Prostate gland (tissue), 2 donors: ENCODE results near the gene OR10A5. TPM values are rescaled to one million over a fixed set of nuclear protein-coding genes. Genes with fewer than 3 reads are reported as not detected.

Experiments used
- total RNA-seq, 2 donors: library from RNA; depleted of rRNA; stranded (reverse); fragments of >200 nt; gene quantifications; one replicate each; pipeline ENCODE4 v1.1.0, GENCODE V29; 2016

The OR10A5 gene
- total RNA-seq, 2 donors from 2014 or later: not detected

Other genes starting within 250 kb of the OR10A5 start
- gene RRP8, start 242.1 kb upstream of the OR10A5 start, total RNA-seq: 10 to 100 TPM; 16.4 to 16.6 TPM
- gene ILK, start 241.9 kb upstream of the OR10A5 start, total RNA-seq: 100 to 1,000 TPM; 172 to 195 TPM
- gene TAF10, start 233.5 kb upstream of the OR10A5 start, total RNA-seq: 100 to 1,000 TPM; 130 to 193 TPM
- 100 to 1,000 TPM in 1 of 2 donors, 10 to 100 TPM in 1; 94.6 to 147 TPM for gene TPP1, start 226.3 kb upstream of the OR10A5 start, total RNA-seq
- 10 to 100 TPM; 11.2 to 17.4 TPM for gene DCHS1, start 189.9 kb upstream of the OR10A5 start, total RNA-seq
- 10 to 100 TPM; 18.3 to 44.6 TPM for gene MRPL17, start 162.3 kb upstream of the OR10A5 start, total RNA-seq
- gene OR2AG2, start 73.7 kb upstream of the OR10A5 start, total RNA-seq: under 1 TPM; 0.55 to 0.91 TPM
- gene OR2AG1, start 62.7 kb upstream of the OR10A5 start, total RNA-seq: not detected
- gene OR6A2, start 46.0 kb upstream of the OR10A5 start, total RNA-seq: under 1 TPM in 1 of 2 donors, not detected in 1; 0.57 TPM
- not detected for gene OR10A2, start 17.4 kb downstream of the OR10A5 start, total RNA-seq
- not detected for gene OR10A4, start 30.9 kb downstream of the OR10A5 start, total RNA-seq
- gene OR2D2, start 46.8 kb downstream of the OR10A5 start, total RNA-seq: 1 to 10 TPM in 1 of 2 donors, not detected in 1; 1.2 TPM
- not detected for gene OR2D3, start 75.3 kb downstream of the OR10A5 start, total RNA-seq
- 1 to 10 TPM; 2.5 to 2.6 TPM for gene ZNF215, start 80.7 kb downstream of the OR10A5 start, total RNA-seq
- gene ZNF214, start 174.7 kb downstream of the OR10A5 start, total RNA-seq: 1 to 10 TPM; 3.1 to 3.6 TPM
- gene NLRP14, start 174.8 kb downstream of the OR10A5 start, total RNA-seq: 1 to 10 TPM in 1 of 2 donors, under 1 TPM in 1; 0.27 to 1.1 TPM
- gene RBMXL2, start 243.3 kb downstream of the OR10A5 start, total RNA-seq: 10 to 100 TPM in 1 of 2 donors, not detected in 1; 12.0 TPM